ENCODE results near the gene PLTP.
A peak's percentile ranks its signal among the peaks of the same experiment; 100 is the strongest.
"Not testable (repeated sequence)": the region's sequence is repeated elsewhere in the genome, so short reads cannot be mapped to it uniquely, and the experiment has no call there.

PLTP gene

DNA sequence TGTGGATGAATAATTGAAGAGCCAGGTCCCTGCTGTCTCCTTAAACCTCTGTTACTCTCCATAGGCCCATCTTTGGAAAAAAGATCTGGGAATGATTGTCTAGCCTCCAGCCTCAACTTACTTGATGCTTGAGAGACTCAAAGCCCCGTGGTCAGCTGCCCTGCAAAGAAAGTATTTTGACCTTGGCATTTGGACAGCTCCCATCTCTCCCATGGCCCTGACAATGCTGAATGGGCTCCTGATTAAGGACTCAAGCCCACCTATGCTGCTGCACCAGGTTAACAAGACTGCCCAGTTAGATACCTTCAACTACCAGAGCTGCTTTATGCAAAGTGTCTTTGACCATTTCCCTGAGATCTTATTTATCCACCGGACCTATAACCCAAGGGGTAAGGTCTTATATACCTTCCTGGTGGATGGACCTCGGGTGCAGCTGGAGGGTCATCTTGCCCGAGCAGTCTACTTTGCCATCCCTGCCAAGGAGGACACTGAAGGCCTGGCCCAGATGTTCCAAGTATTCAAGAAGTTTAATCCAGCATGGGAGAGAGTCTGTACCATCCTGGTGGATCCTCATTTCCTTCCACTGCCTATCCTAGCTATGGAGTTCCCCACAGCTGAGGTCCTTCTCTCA is 29.4 kb downstream of the PLTP start:
- no peak for DNase-seq (ENCODE audit: extremely low spot score, insufficient read length, low read depth)
- FAIRE-seq, result no peak

DNA sequence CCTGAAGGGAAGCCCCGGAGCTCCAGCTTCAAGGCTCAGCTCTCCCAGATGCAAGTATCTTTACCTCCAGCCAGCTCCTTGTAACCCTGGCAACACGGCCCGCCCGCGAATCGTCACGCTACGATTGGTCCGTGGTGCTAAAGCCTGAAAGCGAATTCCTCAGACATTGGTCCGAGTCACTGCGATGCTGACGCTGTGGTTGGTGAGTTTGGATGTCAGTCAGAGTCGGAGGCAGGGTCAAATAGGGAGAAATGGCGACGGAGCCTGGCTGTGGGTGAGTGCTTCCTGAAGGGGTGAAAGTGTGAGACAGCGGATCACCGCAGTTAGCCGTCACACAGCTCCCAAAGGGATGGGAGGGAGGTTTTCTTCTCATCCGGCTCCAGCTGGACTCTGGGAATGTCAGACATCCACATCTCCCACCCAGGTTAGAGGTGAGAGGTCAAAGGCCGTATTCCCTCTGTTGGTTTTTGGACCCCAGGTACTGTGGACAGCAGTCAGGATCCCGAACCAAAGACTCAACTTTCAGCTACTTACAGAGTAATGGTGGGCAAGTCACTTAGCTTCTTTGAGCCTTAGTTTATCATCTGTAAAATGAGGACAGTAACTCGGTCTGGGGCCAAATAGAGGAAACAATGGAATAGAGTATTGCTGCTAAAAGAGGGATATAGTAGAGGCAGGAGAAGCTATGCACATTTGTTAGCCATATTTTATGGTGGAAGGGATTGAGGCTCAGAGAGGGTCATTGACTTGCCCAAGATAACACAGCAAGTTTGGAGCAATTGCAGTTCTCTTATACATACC is 30.8 kb downstream of the PLTP start, which contains the start of gene ZSWIM1:
TSS of gene ZSWIM1 (plus strand) at position 240 of the 801 bp plus-strand sequence. CDS start 1,366 bp downstream, outside the sequence.
- peak; percentile 93 for DNase-seq (ENCODE audit: extremely low spot score, insufficient read length, low read depth)
- peak; percentile 98 for FAIRE-seq

GRCh38 chr20:45878076-45878761 is 33.7 kb downstream of the PLTP start:
- FAIRE-seq, result no peak
- no peak for DNase-seq (ENCODE audit: extremely low spot score, insufficient read length, low read depth)

DNA sequence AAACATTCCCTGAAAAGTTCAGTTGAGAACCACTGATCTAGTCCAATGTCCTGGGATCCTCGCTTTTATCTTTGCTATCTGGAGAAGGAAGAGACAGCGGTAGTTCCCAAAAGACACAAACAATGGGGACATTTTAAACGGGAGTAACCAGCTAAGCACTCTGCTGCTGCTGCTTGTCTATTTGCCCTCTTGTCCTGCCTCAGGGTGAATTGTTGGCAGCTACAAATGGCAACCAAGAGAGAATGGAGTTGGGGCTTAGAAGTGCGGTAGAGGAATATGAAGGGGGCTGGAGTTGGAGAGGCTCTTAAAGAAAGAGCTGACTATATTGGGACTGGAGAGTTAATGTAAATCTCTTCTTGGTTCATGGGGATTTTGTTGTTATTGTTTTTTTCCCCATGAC is 37.4 kb downstream of the PLTP start:
- FAIRE-seq (no peak), DNase-seq (ENCODE audit: extremely low spot score, insufficient read length, low read depth) (no peak)

DNA sequence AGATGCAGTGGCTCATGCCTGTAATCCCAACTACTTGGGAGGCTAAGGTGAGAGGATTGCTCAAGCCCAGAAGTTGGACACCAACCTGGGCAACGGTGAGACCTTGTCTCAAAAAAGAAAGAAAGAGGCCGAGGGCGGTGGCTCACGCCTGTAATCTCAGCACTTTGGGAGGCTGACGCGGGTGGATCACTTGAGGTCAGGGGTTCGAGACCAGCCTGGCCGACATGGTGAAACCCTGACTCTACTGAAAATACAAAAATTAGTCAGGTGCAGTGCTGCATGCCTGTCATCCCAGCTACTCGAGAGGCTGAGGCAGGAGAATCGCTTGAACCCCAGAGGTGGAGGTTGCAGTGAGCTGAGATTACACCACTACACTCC is 37.9 kb downstream of the PLTP start:
- FAIRE-seq; DNase-seq (ENCODE audit: extremely low spot score, insufficient read length, low read depth): not testable (repeated sequence)

DNA sequence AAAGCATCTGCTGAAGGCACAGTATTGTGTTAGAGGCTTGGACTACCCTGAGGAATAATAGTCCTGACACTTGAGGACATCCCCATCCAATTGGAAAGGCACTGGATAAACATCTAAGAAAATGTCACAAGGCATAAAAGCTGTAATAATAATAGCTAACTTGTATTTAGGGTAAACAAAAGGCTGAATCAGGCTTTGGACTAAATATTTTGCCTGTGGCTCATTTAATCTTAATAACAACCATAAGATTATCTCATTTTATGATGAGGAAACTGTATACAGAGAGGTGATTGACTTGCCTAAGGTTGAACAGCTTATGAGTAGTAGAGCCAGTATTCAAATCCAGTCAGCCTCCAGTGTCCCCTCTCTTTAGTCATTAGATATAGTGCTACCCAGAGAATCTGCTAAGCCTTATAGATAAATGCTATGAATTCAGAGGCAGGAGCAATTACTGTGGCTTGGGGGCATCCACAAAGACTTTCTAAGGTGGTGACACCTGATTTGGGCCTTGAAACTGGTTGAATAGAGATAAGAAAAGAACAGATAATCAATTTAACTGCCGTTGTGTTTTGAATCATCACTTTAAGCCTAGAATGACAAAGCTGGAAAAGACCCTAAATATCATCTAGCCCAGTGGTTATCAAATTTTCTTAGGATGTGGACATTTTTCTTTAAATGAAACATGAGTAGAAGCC is 38.4 kb downstream of the PLTP start:
- FAIRE-seq (no peak), DNase-seq (ENCODE audit: extremely low spot score, insufficient read length, low read depth) (no peak)

DNA sequence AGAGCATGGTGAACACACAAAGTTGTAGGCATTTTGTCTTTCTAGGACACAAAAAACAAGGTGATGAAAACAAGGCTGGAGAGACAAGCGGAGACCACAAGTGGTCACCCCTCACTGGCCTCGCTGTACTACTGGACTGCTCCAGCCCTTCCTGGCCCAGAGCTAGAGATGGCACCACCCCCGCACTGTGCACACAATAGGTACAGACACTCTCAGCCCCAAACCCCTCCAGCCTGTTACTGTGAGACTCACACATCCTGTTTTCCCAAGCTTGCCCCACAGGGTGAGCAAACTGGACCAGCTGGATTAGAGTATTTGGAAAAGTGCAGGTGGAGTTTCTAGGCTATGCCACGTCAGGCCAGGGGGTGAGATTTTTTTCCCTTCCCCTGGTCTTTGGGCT is 39.3 kb downstream of the PLTP start:
- FAIRE-seq, result no peak

GRCh38 chr20:45867819-45868176 is 44.2 kb downstream of the PLTP start:
- no peak for FAIRE-seq
- no peak for DNase-seq (ENCODE audit: extremely low spot score, insufficient read length, low read depth)

More for the DNA sequence above, 39.3 kb downstream of the PLTP start:
- no peak for DNase-seq (ENCODE audit: extremely low spot score, insufficient read length, low read depth)

GRCh38 chr20:45867136-45867818 is 44.7 kb downstream of the PLTP start:
- FAIRE-seq, result no peak
- no peak for DNase-seq (ENCODE audit: extremely low spot score, insufficient read length, low read depth)

DNA sequence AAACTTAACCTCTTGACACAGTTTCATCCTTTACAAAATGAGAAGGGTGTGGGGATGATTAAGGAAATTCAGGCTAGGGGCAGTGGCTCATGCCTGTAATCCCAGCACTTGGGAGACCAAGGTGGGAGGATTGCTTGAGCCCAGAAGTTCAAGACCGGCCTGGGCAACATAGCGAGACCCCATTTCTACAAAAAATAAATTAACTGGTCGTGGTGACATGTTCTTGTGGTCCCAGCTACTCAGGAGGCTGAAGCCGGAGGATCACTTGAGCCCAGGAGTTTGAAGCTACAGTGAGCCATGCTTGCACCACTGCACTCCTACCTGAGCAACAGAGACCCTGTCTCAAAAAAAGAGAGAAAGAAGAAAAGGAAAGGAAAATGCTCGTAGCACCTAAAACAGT is 45.5 kb downstream of the PLTP start:
- no peak for FAIRE-seq
- DNase-seq (ENCODE audit: extremely low spot score, insufficient read length, low read depth), result no peak

DNA sequence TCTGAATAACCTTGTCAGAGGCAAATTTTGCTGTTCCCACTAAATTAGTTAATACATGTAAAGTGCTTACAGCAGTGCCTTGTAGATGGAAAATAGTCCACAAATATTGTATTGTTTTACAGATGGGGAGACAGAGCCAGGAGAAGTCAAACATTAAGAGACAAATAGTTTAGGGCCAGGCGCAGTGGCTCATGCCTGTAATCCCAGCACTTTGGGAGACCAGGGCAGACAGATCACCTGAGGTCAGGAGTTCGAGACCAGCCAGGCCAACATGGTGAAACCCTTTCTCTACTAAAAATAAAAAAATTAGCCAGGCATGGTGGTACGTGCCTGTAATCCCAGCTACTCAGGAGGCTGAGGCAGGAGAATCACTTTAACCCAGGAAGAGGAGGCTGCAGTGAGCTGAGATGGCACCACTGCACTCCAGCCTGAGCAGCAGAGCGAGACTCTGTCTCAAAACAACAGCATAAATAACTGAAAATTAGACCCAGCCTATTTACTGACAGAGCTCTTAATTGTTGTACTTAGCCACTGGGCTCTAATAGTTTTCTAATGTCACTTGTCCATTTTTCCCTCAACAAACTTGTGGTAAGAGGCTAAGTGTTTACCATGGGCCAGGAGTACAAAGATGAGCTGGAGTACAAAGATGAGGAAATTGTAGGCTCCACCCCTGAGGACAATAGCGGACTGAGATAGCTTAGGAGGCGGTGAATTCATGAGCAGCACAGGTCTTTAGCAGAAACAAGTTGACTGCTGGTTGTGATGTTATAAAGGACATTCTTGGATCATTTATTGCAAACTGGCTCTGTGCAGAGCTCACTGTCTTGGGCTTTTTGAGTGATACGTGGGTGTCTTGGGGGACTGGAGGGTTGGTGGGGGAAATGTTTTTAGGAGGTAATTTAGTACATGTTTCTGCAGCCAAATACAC is 48.1 kb downstream of the PLTP start:
- FAIRE-seq, result no peak

DNA sequence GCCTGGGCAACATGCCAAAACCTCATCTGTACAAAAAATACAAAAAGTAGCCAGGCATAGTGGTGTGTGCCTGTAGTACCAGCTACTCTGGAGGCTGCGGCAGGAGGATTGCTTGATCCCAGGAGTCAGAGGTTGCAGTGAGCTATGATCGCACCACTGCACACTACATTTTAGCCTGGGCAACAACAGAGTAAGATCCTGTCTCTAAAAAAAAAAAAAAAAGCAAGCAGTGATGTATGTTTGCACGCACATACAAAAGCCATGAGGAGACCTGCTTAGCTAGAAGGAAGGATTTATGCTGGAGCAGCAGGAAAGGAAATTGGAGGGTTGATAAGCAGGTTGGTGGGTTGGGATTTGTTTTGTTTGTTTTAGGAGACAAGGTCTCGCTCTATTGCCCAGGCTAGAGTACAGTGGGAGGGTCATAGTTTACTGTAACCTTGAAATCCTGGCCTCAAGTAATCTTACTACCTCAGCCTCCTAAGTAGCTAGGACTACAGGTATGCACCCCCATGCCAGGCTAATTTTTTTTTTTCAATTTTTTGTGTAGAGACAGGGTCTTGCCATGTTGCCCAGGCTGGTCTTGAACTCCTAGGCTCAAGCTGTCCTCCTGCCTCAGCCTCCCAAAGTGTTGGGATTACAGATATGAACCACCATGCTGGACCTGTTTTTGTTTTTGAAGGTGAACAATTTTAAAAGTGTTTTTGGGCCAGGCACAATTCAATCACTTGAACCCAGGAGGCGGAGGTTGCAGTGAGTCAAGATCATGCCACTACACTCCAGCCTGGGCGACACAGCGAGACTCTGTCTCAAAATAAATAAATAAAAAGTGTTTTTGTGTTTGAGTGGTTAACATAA is 50.5 kb downstream of the PLTP start:
- DNase-seq (ENCODE audit: extremely low spot score, insufficient read length, low read depth) (no peak), FAIRE-seq (no peak)

More for the DNA sequence above, 48.1 kb downstream of the PLTP start:
- DNase-seq (ENCODE audit: extremely low spot score, insufficient read length, low read depth), result no peak

- FAIRE-seq, result no peak
- DNase-seq (ENCODE audit: extremely low spot score, insufficient read length, low read depth), result no peak
Observed at GRCh38 chr20:45860560-45861220, 51.3 kb downstream of the PLTP start.

DNA sequence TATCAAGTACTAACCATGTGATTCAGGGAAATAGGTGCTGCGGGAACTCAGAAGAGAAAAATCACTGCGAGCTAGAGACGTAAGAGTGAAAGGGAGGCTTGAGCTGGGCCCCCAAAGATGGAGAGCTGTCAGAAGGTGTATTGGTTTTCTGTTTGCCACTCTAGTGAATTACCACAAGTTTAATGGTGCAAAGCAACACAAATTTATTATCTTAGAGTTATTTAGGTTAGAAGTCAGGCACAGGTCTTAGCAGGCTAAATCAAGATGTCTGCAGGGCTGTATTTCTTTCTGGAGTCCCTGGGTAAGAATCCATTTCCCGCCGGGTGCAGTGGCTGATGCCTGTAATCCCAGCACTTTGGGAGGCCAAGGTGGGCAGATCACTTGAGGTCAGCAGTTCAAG is 52.0 kb downstream of the PLTP start:
- DNase-seq (ENCODE audit: extremely low spot score, insufficient read length, low read depth) (no peak), FAIRE-seq (no peak)

DNA sequence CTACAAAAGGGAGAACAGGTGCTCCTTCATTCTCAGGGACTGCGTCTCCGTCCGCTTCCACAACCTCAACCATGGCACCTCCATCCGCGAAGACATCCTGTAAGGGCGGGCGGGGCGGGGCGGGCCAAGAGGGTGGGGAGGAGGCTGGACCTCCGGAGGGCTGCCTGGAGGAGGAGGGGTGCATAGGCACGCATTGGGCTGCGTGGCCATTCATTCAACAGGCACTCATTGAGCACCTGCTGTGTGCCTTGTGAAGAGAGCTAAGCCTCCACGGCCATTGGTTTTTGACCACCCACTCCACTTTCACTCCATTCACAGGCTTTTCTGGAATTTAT is 54.1 kb downstream of the PLTP start:
- peak; percentile 56 for DNase-seq (ENCODE audit: extremely low spot score, insufficient read length, low read depth)
- no peak for FAIRE-seq

- peak; percentile 97 for DNase-seq (ENCODE audit: extremely low spot score, insufficient read length, low read depth)
- FAIRE-seq, result peak; percentile 96
Observed at GRCh38 chr20:45857114-45857881, 54.7 kb downstream of the PLTP start, which contains the start of the genes ACOT8 and ZSWIM3. TSS of gene ACOT8 (minus strand) at chr20:45857392. CDS start at chr20:45857315, 77 bp downstream. TSS of gene ZSWIM3 (plus strand) at chr20:45857614. CDS start at chr20:45857826, 212 bp downstream.

DNA sequence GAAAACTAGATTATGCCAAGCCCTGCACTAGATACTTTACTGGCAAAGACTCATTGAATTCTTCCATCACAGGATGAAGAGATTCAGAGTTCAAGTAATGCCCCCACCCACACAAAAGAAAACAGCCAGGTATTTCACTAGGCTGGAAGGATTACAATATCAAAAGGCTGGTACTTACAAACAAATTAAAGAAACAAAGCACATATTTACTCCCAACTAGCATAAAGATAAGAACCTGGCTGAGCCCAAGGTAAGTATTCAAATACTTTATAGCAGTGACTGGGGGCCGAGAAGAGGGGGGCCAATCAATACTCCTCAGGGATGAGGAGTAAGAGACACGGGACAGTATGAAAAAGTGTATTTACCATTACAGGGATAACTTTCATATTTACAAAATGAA is 58.5 kb downstream of the PLTP start:
- FAIRE-seq (no peak), DNase-seq (ENCODE audit: extremely low spot score, insufficient read length, low read depth) (no peak)

Measured in GM18507 (cell line).